Thyroid gland (tissue), 4 donors: ENCODE data around the gene OBP2B.
A peak's percentile ranks its signal among the peaks of the same experiment; 100 is the strongest.

Source experiments
- POLR2A ChIP-seq, 2 donors: fragments of 450-650 bp; IDR thresholded peaks; one replicate each; pipeline ENCODE4 v1.6.1; 2017; ENCODE audit warnings: antibody characterized with exemption in 2 of 2, mild to moderate bottlenecking in 2 of 2, moderate library complexity in 1 of 2
- TF ChIP-seq, protein P1 (sequence below), 6 experiments: fragments of 200-600 bp in 3 of 6; fragments of 450-650 bp in 3 of 6; sonication (generic) in 3 of 6; IDR thresholded peaks; one replicate each; pipeline ENCODE4 v1.5.1; 2016 to 2019; ENCODE audit warnings: antibody characterized with exemption in 6 of 6, mild to moderate bottlenecking in 2 of 6, inconsistent platforms in 1 of 6, moderate library complexity in 1 of 6

DNA sequence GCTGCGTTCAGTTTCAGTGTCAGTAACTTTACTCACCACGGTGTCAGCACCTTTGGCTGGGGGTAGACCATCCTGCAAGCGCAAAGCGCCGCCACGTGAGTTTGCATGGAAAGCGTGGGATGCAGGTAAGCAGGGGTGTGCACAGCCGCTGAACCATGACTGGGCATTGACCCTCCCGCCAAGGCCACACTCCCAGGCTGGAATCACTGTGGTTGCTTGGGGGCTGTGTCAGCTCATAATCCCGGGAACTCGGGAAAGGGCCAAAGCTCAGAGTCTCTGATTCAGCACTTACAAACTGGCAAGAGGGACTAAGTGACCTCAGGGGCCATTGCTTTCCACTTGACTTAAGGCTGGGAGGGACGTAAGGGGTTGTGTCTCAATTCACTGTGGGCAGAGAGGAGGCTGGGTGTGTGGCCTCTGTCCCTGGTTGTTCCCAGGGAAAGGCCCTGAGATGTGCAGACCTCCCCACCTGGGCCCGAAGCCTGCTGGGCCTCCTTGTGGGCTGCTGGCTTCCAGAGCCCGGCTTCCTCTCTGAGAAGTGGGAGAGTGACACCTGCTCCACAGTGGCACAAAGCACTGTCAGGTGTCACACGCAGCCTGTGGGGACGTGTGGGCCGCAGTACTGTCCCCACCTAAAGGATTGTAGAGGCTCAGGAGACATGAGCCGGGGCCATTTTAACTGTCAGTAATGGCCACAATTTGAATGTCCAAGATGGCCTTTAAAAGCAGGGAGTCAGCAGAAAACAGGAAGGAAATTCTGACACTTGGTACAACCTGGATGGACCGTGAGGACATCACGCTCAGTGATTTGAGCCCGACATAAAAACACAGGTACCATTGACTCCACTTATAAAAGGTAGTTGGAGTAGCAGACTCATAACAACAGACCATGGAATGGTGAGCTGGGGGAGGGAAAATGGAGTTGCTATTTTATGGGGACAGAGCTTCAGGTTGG is 49.3 kb upstream of the OBP2B start:
- TF ChIP-seq, protein P1, sequence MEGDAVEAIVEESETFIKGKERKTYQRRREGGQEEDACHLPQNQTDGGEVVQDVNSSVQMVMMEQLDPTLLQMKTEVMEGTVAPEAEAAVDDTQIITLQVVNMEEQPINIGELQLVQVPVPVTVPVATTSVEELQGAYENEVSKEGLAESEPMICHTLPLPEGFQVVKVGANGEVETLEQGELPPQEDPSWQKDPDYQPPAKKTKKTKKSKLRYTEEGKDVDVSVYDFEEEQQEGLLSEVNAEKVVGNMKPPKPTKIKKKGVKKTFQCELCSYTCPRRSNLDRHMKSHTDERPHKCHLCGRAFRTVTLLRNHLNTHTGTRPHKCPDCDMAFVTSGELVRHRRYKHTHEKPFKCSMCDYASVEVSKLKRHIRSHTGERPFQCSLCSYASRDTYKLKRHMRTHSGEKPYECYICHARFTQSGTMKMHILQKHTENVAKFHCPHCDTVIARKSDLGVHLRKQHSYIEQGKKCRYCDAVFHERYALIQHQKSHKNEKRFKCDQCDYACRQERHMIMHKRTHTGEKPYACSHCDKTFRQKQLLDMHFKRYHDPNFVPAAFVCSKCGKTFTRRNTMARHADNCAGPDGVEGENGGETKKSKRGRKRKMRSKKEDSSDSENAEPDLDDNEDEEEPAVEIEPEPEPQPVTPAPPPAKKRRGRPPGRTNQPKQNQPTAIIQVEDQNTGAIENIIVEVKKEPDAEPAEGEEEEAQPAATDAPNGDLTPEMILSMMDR (IDR thresholded peaks at IDR 0.05): no peak
- peak in 1 of 2 donors; percentile 6 for TF ChIP-seq POLR2A (IDR thresholded peaks at IDR 0.05)
